Stimulated activated CD8-positive, alpha-beta memory T cell treated with anti-CD3 and anti-CD28 coated beads, Interleukin-7, amount 100 ng/mL, for 4 hours (primary cell): ENCODE measurements around the gene LMX1A.

ENCODE experiments used
- DNase-seq, 2 donors: peaks; one replicate each; pipeline ENCODE4 v3.0.0-alpha.2; 2020; ENCODE audit warnings: low read depth in 2 of 2

The LMX1A gene

GRCh38 chr1:165325460-165326203 is 30.9 kb downstream of the LMX1A start:
- no peak for DNase-seq

DNA sequence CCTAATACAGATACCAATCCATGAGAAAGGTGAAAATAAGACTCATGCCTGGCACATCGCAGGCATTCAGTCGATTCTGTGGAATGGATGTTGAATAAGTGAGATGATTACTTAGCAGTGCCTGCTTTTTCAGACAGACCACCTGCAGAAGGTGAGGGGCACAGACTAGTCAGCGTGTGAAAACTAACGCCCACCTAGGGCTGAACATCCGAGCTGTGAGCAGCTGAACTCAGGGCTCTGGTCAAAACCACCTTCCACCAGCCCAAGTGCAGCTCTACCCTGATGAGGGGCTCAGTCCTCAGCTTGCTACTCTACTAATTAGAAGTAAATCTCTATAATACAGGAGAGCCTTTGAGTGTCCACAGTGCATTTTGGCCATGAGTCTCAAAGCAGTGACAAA is 32.5 kb downstream of the LMX1A start:
- DNase-seq = no peak

DNA sequence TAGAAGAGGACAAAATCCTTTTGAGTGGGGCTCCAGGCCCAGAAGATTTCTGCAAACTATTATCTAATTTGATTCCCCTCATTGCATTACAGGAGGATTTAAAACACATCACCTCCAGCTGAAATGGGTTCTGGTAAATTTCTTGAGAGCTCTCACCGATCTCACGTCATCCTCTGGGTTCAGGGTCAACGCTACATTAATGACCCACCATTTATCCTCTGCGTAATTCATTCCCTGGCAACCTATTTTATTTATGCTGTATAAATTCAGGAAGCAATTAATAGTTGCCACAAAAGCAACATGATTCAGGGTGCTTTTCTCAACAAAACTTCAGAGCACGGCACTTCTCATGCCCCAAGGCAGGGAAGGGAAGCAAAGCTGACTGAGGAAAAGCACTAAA is 38.9 kb downstream of the LMX1A start:
- DNase-seq = no peak

- no peak for DNase-seq
Measured at GRCh38 chr1:165316153-165316772, 40.3 kb downstream of the LMX1A start.

GRCh38 chr1:165315481-165315880 is 41.0 kb downstream of the LMX1A start:
- DNase-seq = no peak

GRCh38 chr1:165313903-165314302 is 42.6 kb downstream of the LMX1A start:
- no peak for DNase-seq

- no peak for DNase-seq
Measured at GRCh38 chr1:165312591-165312990, 43.9 kb downstream of the LMX1A start.

DNA sequence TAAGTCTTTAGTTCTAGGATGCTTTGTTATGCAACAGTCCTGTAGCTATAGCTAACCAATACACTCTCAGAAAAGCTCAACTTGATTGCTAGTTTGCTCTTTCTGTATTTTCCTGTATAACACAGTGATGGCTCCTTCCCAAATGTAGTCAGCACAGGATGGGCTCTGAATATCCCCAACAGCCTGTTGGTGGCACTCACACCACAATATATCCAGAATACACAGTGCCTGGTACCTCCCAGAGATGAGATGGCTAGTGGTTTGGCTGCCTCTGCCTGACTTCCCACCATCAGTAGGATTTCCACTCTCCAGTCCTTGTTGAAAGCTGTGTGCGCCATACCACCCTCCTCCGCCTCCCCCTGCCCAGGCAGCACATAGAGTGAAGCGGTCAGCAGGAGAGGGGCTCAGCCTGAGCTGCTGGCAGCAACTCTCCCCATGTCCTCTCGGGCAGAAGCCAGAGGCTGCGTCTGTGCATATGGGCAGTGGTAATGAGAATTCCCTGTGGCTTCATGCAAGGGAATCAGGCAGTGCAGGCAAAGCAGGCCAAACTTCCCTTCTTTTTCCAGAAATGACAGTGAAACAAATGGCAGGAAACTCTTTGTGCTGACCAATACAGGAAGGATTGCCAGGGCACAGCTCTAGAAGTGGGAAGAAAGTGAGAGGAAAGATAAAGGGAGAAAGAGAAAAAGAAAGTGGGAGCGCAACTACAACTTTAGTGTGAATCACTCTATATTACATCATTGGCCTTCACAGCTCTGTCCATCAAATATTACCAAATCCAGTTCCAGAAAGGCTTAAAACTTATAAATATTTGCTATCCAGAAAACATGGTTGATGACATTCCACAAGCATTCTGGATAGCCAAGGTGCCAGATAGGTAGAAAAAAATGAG is 49.7 kb downstream of the LMX1A start:
- DNase-seq = no peak

DNA sequence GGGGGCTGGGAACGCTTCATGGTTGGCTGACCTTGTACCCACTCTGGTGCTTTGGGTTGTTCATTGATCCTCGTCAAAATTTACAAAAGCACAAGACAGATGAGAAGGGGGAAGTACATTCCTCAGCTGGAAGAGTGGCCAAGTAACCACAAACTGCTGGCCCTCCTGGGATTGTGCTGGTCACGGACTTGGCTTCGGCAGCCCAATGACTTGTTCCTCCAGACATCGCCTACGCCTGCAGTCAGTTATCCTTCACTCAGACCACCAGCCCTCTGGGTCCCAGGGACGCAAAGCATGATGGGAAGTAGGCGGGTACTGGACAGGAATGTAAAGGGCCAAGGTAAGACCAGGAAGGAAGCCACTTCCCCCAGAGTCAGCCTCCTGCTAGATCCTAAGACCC is 53.1 kb downstream of the LMX1A start:
- no peak for DNase-seq

DNA sequence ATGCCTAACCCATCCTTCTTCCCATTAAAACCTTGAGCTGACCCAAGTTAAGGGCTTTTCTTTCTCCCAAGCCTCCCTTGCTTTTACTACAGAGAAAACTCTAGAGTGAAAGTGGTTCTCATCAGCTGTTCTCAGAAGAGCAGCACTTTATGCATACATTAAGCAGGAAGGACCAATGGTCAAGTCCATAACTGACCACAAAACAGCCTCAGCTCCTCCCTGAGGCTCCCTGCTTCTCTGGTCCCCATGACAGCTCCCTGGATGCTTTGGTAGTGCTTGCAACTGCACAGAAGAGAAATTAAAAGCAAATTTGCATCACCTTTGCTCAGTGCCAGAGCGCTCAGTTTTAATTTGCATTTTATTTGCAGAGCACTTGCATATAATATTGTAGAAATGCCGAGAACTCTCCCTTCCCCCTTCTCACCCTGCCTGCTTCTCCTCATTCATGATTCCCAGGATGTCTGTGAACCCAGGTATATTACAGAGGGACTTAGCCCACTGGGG is 56.1 kb downstream of the LMX1A start:
- DNase-seq = no peak

GRCh38 chr1:165298203-165298820 is 58.2 kb downstream of the LMX1A start:
- no peak for DNase-seq

GRCh38 chr1:165296205-165296604 is 60.3 kb downstream of the LMX1A start:
- no peak for DNase-seq

DNA sequence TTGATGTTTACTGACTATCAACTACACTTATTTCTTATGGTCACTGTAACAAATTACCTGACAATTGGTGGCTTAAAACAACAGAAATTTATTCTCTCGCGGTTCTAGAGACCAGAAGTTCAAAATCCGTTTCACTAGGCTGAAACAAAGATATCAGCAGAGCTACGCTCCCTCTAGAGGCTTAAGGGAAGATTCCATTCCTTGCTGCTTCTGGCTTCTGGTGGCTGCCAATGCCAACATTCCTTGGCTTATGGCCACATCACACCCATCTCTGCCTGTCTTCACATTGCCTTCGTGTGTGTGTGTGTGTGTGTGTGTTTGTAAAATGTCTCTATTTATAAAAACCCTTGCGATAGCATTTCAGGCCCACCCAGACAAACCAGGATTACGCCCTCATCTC is 66.4 kb downstream of the LMX1A start:
- DNase-seq = no peak

DNA sequence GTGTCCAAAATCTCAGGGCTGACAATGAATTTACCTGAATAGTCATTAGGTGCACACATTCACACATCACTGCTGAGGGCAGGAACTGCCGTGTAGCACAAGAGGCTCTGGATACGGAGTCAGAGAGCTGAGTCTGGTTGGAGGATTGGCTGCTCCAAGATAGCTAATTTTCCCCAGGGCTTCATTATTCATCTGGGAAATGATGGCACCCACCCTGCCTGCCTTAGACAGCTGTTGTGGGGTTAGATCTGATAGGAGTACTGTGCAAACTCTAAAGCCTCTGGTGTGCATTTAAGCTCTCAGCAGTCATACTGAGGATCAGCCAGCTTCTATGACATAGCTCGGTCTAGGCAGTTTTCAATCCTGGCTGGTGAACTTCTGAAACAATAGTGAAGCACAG is 67.0 kb downstream of the LMX1A start:
- DNase-seq = no peak

DNA sequence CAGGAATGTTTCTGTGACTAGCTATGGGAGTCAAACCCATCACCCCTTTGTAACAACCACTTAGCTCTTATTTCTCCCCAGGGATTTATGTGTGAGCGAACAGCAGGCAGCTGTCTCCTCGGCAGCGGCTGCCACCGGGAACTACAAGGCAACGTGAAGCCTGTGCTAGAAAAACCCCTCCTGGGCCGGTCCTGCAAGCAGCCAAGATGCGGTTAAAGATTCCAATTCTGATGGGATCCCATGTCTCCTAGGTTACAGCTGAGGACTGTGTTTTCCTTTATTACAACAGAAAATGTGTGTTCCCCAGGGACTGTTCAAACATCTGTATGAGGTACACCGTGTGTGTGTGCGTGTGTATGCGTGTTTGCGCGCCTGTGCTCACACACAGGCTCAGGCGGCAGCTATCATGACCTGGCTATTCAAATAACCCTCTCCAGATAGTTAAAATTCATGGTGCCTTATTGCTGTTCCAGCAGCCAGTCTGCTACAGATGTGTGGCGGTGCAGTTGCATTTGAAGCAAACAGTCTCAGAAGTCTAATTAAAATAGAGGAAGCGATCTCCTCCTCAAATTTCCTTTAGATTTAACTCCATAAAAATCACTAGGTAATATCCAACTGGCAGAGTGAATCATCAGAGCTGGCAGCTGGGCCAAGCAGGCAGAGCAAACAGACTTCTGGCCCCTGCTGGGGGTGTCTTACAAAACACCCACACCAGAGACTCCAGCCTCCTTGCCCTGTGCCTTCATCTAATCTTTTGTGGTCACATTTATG is 68.0 kb downstream of the LMX1A start:
- no peak for DNase-seq

GRCh38 chr1:165287781-165288180 is 68.7 kb downstream of the LMX1A start:
- no peak for DNase-seq

GRCh38 chr1:165287329-165287728 is 69.2 kb downstream of the LMX1A start:
- no peak for DNase-seq

- no peak for DNase-seq
Measured at GRCh38 chr1:165284454-165284853, 72.1 kb downstream of the LMX1A start.

GRCh38 chr1:165281207-165281901 is 75.2 kb downstream of the LMX1A start:
- DNase-seq = no peak

DNA sequence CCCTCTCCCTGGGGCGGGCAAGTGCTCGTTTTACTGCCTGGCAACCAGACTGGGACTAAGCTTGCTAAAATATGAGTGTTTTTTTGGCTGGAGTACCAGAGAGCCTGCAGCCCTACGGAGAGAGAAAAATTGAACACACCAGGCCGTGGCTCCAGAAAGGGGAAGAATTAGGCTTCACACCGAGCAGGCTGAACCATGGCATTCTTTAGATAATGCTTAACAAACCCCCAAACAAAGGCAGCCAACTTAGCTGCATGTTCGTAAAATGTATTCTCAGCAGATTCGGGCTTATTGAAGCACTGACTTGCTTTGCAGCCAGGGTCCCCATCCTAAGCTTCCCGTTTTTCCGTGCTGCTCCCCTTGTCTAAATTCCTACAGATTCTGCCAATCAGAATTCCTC is 76.6 kb downstream of the LMX1A start:
- no peak for DNase-seq

DNA sequence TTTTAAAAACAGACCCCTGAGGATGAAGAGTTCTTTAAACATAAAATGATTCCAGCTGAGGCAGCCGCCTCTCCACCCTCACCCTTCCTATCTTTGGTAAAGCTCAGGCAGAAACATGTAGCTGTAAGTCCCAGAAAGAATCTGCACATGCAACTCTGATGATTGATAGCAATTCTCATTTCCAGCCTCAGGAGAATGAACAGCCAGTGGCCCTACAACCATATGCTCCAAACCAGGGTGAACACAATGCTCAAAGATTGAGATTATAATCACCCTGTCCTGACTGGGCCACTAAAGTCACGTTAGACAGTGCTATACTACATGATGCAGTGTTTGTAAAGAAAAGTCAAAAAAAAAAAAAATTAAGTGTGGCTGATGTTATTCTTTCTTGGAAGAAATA is 80.2 kb downstream of the LMX1A start:
- DNase-seq = no peak
